Measurements from ENCODE around the gene PLEKHM2.

The PLEKHM2 gene

DNA sequence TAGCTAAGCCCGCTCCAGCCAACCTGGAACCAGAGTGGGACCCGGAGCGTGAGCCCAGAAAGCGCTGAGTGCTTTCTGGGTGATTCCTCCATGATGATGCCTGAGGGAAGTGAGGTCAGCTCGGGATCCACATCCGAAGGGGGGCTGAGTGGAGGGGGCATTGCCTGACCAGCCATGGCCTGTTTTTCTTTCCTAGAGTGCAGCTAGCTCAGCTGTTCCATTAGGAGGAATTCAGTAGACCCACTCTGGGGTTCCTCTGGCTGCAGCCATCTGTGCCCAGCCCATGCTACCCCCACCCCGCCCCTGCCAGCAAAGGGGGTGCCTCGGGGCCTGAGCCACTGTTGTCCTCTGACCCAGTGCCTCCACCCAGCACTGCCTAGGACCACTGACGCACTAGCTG is 42.4 kb downstream of the PLEKHM2 start:
- DNase-seq (ENCODE audit: low spot score), result no peak

DNA sequence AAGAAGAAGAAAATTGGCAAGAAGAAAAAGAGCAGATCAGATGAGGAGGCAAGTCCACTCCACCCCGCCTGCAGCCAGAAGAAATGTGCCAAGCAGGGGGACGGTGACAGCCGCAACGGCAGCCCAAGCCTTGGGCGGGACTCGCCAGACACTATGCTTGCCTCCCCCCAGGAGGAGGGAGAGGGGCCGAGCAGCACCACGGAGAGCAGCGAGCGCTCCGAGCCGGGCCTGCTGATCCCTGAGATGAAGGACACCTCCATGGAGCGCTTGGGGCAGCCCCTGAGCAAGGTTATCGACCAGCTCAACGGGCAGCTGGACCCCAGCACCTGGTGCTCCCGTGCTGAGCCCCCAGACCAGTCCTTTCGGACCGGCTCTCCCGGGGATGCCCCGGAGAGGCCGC is 42.9 kb downstream of the PLEKHM2 start:
- DNase-seq (ENCODE audit: low spot score), result no peak

DNA sequence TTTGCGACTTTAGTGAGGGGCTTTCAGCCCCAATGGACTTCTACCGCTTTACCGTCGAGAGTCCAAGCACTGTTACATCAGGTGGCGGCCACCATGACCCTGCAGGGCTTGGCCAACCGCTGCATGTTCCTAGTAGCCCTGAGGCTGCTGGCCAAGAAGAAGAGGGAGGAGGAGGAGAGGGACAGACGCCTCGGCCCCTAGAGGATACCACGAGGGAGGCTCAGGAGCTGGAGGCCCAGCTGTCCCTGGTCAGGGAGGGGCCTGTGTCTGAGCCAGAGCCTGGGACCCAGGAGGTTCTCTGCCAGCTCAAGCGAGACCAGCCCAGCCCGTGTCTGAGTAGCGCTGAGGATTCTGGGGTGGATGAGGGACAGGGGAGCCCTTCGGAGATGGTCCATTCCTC is 43.3 kb downstream of the PLEKHM2 start:
- DNase-seq (ENCODE audit: low spot score), result no peak

DNA sequence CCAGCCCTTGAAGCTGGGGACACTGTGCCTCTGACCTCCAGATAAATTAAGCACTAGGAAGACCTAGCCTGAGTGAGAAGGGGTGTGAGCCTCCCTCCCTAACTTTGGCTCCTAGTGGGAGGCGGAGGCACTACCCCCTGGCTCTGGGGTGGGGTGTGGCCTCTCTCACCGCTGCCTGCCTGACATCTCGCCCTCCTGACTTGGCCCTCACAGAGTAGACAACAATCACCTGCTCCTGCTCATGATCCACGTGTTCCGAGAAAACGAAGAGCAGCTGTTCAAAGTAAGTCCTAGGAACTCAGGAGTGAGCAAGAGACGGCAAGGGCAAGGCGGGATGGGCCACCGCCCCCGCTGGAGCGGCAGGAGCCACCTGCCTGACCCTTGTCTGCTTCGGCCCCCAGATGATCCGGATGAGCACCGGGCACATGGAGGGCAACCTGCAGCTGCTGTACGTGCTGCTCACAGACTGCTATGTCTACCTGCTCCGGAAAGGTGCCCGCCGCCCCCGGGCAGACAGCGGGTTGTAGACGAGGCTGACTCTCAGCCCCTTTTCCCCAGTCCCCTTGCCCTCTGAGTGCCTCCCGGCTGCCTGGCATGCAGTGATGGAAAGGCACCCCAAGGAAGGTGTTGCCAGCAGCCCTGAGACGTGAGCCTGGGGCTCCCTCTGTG is 43.9 kb downstream of the PLEKHM2 start:
- DNase-seq (ENCODE audit: low spot score), result no peak

DNA sequence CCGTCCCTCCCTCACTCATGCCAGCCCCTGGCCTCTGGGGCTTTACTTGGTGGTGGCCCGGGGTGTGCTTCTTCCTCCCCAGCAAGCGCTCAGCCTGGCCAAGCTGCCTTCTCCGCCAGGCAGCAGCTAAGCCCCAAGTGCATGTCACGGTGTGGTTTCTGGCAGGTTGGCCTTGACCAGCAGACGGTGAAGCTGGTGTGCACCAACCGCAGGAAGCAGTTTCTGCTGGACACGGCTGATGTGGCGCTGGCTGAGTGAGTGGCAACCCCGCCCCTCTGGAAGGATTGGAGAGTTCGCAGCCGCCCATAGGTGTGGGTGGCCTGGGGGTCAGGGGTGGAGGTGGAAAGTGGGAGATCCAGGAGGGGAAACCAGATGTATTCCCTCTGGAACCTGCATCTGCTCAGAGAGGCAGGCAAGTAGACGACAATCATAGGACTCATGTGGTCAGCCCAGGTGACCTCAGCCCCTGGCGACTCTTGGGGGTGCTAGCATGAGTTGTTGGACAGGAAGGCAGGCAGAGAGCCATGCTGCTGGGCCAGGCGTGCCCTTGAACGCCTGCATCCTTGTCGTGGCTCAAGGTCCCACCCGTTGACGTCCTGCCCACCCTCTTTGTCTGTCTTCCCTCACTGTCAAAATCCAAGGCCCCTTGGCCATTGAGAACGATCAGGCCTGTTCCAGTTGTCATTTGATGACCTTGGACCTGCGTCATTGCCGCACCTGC is 45.0 kb downstream of the PLEKHM2 start:
- DNase-seq (ENCODE audit: low spot score), result no peak

DNA sequence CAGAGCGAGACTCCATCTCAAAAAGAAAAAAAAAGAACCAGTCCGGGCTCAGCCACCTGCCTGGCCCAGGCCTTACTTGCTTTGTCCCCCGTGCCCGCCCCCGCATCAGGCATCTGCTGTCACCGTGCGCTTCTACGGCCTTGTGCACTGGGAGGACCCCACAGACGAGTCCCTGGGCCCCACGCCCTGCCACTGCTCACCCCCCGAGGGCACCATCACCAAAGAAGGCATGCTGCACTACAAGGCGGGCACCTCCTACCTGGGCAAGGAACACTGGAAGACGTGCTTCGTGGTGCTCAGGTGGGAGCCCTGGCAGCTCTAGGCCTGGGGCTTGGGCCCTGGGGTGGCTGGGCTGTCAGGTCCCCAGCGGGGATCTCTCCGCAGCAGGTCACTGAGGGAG is 46.3 kb downstream of the PLEKHM2 start:
- no peak for DNase-seq (ENCODE audit: low spot score)

DNA sequence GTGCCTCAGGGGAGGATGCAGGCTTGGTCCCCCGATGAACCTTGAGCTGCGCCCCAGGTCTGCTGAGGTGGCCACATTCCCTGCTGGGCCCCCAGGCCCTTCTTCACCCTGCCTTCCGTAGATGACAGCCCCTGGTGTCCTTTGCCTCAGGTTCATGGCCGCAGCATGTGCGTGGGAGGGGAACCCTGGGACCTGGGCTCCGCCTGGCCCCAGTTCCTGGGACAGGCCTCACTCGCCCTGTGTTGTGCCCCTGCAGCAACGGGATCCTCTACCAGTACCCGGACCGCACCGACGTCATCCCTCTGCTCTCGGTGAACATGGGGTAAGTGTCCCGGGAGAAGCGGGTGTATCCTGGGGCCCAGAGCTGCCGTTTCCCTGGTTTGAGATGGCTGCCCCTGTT is 46.8 kb downstream of the PLEKHM2 start:
- DNase-seq (ENCODE audit: low spot score), result no peak

DNA sequence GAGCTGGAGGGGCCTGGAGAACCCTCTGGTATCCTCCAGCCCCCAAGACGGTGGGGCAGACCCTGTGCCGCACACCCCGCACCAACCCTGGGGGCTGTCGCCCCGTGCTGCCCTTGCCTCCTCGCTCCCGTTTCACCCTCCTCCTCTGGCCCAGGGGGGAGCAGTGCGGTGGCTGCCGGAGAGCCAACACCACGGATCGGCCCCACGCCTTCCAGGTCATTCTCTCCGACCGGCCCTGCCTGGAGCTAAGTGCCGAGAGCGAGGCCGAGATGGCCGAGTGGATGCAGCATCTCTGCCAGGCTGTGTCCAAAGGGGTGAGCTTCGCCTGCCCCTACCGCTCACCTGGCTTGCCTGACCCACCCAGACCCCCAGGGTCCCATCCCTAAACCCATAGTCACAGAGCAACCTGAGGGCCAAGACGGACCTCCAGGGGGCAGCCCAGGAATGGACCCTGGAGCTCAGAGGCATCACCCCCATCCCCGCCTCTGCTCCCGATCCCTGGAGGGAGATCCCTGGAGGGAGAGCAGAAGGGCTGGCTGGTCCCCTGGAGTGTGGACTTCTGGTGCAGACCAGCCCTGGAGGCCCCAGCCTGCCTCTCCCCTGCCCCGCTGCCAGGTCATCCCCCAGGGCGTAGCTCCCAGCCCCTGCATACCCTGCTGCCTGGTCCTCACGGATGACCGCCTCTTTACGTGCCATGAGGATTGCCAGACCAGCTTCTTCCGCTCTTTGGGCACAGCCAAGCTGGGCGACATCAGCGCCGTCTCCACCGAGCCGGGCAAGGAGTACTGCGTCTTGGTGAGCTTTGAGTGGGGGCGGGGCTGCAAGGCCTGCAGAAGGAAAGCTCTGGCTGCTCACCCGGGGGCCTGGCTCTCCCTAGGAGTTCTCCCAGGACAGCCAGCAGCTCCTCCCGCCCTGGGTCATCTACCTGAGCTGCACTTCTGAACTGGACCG is 47.9 kb downstream of the PLEKHM2 start:
- DNase-seq (ENCODE audit: low spot score), result no peak

DNA sequence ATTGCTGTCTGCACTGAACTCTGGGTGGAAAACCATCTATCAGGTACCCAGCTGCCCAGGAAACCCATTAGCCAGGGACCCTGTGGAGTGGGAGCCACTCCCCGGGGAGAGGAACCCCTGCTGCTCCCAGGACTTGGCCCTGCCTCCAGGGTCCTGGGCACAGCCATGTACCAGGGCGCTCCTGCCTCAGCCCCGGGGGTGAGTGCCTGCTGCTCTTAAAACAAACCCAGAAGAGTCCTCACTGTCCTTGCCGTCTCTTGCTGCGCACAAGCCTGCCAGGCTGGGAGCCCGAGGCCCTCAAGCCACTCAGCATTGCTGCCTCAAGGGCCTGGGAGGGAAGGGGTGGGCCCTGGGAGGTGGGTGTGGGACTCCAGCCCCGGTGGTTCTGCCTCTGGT is 48.6 kb downstream of the PLEKHM2 start:
- DNase-seq (ENCODE audit: low spot score), result no peak

DNA sequence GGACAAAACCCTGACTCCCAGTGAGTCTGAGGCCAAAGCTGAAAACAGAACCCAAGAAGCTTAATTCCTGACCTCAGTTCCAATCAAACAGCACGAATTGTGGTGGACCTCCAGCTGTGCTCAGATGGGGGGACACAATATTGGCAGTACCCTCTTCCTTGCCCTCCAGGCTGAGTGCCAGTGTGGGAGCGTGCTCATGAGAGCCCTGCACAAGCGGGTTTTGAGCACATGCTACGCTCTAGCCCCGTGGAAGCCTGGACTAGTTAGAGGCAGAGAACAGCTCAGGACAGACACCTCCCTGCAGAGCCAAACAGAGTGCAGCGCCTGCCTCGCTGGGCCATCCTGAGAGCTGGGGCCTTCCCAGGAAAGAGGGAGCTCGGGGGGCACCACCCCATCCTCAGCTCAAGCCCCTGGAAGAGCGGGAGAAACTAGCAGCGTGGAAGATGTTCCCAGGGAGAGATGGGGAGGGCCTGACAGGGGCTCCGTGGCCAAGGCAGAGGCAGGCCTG is 49.2 kb downstream of the PLEKHM2 start:
- no peak for DNase-seq (ENCODE audit: low spot score)

DNA sequence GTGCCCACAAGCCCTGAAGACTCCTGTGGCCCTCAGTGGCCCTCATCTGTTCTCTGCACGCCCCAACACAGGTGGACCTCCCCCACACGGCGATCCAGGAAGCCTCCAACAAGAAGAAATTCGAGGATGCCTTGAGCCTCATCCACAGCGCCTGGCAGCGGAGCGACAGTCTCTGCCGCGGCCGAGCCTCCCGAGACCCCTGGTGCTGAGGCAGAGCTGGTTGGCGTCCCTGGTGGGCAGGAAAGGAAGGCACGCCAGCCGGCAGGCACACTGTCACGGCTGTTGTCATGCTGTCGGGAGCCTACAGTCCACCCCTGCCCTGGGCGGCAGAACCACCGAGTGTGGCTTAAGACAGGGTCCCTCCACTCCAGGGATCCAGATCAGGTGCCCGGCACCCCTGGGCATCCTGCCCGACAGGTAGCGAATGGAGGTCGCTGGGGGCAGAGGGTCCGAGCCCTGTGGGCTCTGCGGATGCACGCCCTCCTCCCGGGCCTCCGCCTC is 49.7 kb downstream of the PLEKHM2 start:
- DNase-seq (ENCODE audit: low spot score), result no peak

DNA sequence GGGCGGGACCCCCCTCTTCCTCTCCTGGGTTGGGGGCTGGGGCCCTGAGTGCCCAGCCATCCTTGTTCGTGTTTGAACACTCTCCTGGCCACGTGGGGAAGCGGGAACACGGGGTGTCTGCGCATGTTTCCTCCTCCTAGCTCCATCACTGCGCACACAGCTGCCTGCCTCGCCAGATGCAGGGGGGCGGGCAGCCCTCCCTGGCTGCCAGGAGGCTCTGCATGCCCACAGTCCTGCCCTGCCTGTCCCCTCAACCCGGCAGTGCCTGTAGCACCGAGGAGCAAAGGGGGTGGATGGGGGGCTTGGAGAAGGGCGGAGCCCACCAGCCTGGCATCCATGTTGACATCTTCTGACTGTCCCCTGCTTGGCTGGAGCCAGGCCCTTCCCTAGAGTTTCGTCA is 50.2 kb downstream of the PLEKHM2 start:
- DNase-seq (ENCODE audit: low spot score), result no peak

DNA sequence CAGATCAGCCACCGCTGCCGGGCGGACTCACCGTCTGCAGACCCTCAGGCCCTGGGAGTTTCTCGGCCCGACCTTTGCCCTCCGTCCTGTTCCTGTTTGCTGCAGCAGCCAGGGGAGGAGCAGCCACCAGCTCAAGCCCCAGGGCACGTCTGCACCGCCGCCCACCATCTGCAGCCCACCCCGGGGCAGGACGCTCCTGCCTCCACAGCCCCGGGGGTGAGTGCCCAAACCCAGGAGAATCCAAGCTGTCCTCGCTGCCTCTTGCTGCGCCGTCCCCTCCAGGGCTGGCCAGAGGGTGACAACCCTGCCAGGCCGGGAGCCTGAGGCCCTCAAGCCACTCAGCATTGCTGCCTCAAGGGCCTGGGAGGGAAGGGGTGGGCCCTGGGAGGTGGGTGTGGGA is 50.8 kb downstream of the PLEKHM2 start:
- DNase-seq (ENCODE audit: low spot score), result no peak

DNA sequence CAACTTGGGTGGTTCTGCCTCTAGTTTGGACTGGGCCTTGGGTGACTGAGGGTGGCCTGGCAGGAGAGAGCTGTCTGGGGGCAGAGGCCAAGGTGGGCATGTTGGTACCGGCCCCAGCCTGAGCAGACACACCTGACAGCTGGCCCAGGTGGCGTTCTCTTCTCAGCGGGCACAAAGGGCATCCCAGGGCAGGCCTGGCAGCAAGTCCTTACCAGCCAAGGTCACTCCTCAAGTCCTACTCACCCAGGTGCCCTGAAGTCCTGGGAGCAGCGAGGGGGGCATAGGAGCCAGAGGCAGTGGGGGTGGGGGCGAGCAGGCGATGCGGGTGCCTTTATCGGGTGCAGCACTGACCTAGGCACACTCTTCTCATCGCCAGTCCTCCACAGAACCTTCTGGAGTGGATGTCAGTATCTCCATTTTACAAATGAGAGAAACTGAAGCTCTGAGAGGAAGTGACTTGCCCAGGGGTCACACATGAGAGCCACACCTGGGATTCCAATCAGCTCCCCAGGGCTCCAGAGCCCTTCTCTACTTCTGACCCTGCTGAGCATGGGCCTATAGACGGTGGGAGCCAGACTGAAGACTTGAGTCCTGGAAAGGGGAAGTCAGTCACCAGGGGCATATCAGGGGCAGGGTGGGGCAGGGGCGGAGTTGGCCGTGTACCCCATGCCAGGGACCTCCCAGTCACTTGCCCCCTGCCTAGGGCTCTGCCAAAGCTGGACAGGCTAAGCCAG is 51.4 kb downstream of the PLEKHM2 start:
- no peak for DNase-seq (ENCODE audit: low spot score)

DNA sequence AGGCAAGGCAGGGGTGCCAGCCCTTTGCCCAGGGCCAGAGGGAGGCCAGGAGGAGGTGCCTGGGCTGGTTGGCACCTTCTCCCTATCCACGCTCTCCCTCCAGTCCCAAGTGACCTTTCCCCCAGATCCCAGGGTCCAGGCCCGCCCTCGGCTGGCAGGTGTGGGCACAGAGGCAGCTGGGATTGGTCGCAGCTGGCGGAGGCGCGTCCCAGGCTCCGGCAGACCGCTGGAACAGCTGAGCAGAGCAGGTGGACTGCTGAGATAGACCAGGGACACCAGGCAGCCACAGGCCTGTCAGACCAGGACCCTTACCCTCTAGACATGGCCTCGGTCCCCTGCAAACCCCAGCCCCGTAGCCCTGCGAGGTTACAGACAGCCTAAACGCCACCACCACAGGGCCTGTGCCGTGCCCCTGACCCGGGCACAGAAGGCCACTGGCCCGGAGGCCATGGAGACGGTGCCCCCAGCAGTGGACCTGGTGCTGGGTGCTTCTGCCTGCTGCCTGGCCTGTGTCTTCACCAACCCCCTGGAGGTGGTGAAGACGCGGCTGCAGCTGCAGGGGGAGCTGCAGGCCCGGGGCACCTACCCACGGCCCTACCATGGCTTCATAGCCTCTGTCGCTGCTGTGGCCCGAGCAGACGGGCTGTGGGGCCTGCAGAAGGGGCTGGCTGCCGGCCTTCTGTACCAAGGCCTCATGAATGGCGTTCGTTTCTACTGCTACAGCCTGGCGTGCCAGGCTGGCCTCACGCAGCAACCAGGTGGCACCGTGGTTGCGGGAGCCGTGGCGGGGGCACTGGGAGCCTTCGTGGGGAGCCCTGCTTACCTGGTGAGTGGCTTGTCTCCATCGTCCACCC is 52.1 kb downstream of the PLEKHM2 start, which contains the start of gene SLC25A34:
Gene SLC25A34, plus strand, starts transcription at position 221 of the 854 bp plus-strand sequence. Its CDS starts 228 bp downstream, at position 449.
- DNase-seq (ENCODE audit: low spot score), result no peak

DNA sequence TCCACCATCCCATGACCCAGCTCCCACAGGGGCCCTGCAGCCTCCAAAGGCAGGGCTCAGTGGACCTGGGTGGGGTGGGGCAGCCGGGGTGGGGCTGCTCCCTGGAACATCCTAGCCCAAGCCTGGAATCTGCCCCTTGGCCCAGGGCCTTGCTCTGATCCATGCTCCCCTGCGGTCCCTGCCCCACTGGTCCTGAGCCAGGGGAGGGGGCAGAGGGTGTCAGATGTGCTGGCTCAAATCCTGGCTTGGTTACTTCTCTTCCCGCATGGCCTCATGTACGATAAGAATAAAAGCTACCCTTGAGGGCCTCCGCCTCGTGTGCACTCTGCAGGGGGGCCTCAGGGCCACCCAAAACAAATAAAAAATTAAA is 52.8 kb downstream of the PLEKHM2 start:
- DNase-seq (ENCODE audit: low spot score), result no peak

DNA sequence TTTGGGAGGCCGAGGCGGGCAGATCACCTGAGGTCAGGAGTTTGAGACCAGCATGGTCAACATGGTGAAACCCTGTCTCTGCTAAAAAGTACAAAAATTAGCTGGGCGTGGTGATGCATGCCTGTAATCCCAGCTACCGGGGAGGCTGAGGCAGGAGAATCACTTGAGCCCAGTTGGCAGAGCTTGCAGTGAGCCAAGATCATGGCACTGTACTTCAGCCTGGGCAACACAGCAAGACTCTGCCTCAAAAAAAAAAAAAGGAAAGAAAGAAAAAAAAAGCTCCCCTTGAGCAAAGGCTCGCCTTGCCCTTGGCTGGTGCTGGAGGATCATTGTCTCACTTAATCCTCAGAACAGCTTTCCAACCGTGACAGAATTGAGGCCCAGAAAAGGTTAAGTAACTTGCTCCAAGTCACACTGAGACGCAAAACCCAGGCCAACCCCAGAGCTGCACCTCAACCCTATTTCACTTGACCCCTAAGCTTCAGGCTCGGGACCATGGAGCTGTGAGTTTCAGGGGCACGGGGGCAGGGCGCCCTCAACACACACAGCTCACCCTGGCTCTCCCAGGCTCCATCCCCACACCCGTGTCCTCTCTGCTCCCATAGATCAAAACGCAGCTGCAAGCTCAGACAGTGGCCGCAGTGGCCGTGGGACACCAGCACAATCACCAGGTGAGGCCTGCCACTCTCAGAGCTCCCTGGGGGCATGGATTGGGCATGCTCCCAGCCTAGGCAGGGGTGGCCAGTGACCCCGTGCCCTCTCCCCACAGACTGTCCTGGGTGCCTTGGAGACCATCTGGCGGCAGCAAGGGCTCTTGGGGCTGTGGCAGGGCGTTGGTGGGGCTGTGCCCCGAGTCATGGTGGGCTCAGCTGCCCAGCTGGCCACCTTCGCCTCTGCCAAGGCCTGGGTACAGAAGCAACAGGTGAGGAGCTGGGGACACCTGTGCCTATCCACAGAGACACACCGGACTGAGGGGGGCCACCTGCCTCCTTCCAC is 53.5 kb downstream of the PLEKHM2 start:
- no peak for DNase-seq (ENCODE audit: low spot score)

DNA sequence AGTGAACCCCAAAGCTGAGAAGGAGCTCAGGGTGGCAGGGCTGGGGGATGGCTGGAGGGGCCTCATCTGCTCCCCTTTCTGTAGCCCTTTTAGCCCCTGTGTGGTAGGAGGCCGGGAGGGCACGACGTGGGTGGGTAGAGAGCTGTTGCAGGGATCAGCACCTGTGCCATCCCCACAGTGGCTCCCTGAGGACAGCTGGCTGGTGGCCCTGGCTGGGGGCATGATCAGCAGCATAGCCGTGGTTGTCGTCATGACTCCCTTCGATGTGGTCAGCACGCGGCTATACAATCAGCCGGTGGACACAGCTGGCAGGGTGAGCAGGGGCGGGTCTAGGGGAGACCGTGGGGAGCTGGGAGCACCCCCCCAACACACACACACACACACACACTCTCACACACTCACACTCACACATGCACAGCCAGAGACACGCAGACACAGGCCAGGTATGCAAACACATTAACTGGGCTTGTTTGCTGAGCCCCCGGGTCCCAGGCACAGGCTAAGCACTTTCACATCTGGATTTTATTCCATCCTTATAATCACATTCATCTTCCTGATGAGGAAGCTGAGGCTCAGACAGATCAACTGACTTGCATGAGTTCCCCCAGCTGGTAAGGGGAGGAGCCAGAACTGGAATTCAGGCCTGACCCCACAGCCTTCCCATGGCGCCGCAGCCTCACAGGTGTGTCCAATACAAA is 54.4 kb downstream of the PLEKHM2 start:
- no peak for DNase-seq (ENCODE audit: low spot score)

DNA sequence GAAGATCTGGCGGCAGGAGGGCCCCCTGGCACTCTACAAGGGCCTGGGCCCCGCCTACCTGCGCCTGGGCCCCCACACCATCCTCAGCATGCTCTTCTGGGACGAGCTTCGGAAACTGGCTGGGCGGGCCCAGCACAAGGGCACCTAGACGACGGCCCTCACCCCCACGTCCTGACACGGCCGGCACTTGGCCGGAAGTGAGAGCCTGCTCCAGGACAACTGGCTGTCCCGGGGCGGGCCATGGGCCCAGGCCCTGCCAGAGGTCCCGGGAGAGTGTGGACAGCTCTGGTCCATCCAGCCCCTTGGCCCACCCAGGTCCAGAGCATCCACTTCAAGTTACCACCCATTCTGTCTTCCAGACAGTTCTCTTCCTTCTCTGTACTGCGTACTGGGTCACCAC is 55.1 kb downstream of the PLEKHM2 start:
- DNase-seq (ENCODE audit: low spot score), result no peak

Measured in AG08395 (cell line).